CMK (cell line): ENCODE measurements around the gene TEX101.
"Not testable (repeated sequence)": the region's sequence is repeated elsewhere in the genome, so short reads cannot be mapped to it uniquely, and the experiment has no call there.

Source experiments
- DNase-seq: peaks from one replicate; pipeline ENCODE4 v3.0.0-alpha.2; 2010; ENCODE audit warnings: low read depth

Gene TEX101

GRCh38 chr19:43414554-43414953 is at the start of gene TEX101:
Gene TEX101, plus strand, starts transcription at chr19:43414890. Its CDS starts 1,030 bp downstream, at chr19:43415920.
- DNase-seq, result no peak

- DNase-seq, result not testable (repeated sequence)
Observed at GRCh38 chr19:43365677-43366076, 49.0 kb upstream of the TEX101 start.

GRCh38 chr19:43367822-43368221 is 46.9 kb upstream of the TEX101 start:
- DNase-seq, result no peak

GRCh38 chr19:43368897-43369296 is 45.8 kb upstream of the TEX101 start:
- not testable (repeated sequence) for DNase-seq

GRCh38 chr19:43371909-43372308 is 42.8 kb upstream of the TEX101 start:
- no peak for DNase-seq

- no peak for DNase-seq
Observed at GRCh38 chr19:43372462-43372861, 42.2 kb upstream of the TEX101 start.

- not testable (repeated sequence) for DNase-seq
Observed at GRCh38 chr19:43377624-43378023, 37.1 kb upstream of the TEX101 start.

GRCh38 chr19:43380008-43380407 is 34.7 kb upstream of the TEX101 start:
- no peak for DNase-seq

GRCh38 chr19:43380771-43381386 is 33.8 kb upstream of the TEX101 start:
- DNase-seq, result no peak

- not testable (repeated sequence) for DNase-seq
Observed at GRCh38 chr19:43382586-43383216, 32.0 kb upstream of the TEX101 start.

GRCh38 chr19:43383254-43383653 is 31.4 kb upstream of the TEX101 start:
- DNase-seq, result not testable (repeated sequence)

- not testable (repeated sequence) for DNase-seq
Observed at GRCh38 chr19:43383759-43384158, 30.9 kb upstream of the TEX101 start.

GRCh38 chr19:43390903-43391551 is 23.7 kb upstream of the TEX101 start:
- DNase-seq, result not testable (repeated sequence)

GRCh38 chr19:43391552-43391935 is 23.1 kb upstream of the TEX101 start:
- not testable (repeated sequence) for DNase-seq

GRCh38 chr19:43393501-43393900 is 21.2 kb upstream of the TEX101 start:
- DNase-seq, result not testable (repeated sequence)

GRCh38 chr19:43395561-43395960 is 19.1 kb upstream of the TEX101 start:
- no peak for DNase-seq

GRCh38 chr19:43406297-43406696 is 8.4 kb upstream of the TEX101 start:
- no peak for DNase-seq

GRCh38 chr19:43407416-43408005 is 7.2 kb upstream of the TEX101 start:
- DNase-seq, result no peak

- no peak for DNase-seq
Observed at GRCh38 chr19:43408043-43408442, 6.6 kb upstream of the TEX101 start.

- no peak for DNase-seq
Observed at GRCh38 chr19:43409415-43409814, 5.3 kb upstream of the TEX101 start.

GRCh38 chr19:43412441-43412840 is 2.2 kb upstream of the TEX101 start:
- no peak for DNase-seq

- no peak for DNase-seq
Observed at GRCh38 chr19:43416951-43417623, 2.4 kb downstream of the TEX101 start.
